ENCODE measurements around the gene CXCR1.

DNA sequence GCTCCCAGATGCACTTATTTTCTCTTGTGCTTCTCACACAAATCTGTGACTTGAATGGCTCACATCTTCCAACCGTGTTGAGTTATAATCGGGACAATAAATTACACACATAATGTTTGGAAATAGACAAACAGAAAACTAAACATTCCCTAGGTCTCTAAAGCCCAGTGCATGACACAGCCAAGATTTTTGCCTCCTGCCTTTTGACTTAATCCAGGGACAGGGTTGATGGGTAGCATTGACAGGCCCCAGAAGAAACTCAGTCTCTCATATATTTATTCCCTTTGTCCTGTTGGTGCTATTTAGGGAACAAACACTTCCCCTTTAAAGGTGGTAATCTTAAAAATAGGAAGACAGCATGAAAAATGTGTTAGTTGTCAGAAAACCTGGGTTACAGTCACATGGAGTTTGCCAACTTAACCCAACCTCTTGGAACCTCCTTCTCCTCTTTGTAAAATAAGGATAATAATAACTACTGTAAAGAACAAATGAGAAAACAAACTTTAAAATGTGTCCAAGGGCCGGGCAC is 26.2 kb upstream of the CXCR1 start:
- TF ChIP-seq, protein P1, sequence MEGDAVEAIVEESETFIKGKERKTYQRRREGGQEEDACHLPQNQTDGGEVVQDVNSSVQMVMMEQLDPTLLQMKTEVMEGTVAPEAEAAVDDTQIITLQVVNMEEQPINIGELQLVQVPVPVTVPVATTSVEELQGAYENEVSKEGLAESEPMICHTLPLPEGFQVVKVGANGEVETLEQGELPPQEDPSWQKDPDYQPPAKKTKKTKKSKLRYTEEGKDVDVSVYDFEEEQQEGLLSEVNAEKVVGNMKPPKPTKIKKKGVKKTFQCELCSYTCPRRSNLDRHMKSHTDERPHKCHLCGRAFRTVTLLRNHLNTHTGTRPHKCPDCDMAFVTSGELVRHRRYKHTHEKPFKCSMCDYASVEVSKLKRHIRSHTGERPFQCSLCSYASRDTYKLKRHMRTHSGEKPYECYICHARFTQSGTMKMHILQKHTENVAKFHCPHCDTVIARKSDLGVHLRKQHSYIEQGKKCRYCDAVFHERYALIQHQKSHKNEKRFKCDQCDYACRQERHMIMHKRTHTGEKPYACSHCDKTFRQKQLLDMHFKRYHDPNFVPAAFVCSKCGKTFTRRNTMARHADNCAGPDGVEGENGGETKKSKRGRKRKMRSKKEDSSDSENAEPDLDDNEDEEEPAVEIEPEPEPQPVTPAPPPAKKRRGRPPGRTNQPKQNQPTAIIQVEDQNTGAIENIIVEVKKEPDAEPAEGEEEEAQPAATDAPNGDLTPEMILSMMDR (conservative IDR thresholded peaks at IDR 0.05; ENCODE audit: low read length) = no peak
- no peak for TF ChIP-seq EZH2phosphoT487 (IDR thresholded peaks at IDR 0.05; ENCODE audit: borderline replicate concordance, low read depth, low read length)
